Colonic mucosa (tissue), 4 donors: ENCODE data around the gene PPIF. TPM values are rescaled to one million over a fixed set of nuclear protein-coding genes. Genes with fewer than 3 reads are reported as not detected.

ENCODE experiments used
- DNase-seq: peaks from one replicate; pipeline ENCODE4 v3.0.0-alpha.2; 2020
- H3K27ac ChIP-seq: fragments of 200-600 bp; one replicate; pipeline ENCODE4 v1.8.0; 2021
- H3K27me3 ChIP-seq: fragments of 200-600 bp; one replicate; pipeline ENCODE4 v1.8.0; 2021
- H3K36me3 ChIP-seq: fragments of 200-600 bp; one replicate; pipeline ENCODE4 v1.8.0; 2021
- H3K4me1 ChIP-seq: fragments of 200-600 bp; one replicate; pipeline ENCODE4 v1.8.0; 2021; ENCODE audit warnings: mild to moderate bottlenecking
- H3K4me3 ChIP-seq: fragments of 200-600 bp; one replicate; pipeline ENCODE4 v1.8.0; 2021
- H3K9ac ChIP-seq, 2 donors: one replicate each; pipeline ENCODE4 v1.7.0; 2013; ENCODE audit warnings: control low read depth in 2 of 2, low read depth in 2 of 2, low read length in 2 of 2
- H3K9me3 ChIP-seq: fragments of 200-600 bp; one replicate; pipeline ENCODE4 v1.8.0; 2021
- CTCF ChIP-seq: fragments of 200-600 bp; IDR thresholded peaks from one replicate; pipeline ENCODE4 v1.8.0; 2022; ENCODE audit warnings: antibody characterized with exemption, mild to moderate bottlenecking
- intact Hi-C: fragments of 100-400 bp; cut with DNase I; formaldehyde crosslinking; loops from one replicate; pipeline ENCODE4 v1.14.1; 2022
- total RNA-seq, 2 donors: library from RNA; stranded (reverse); fragmentation: NEBNext Ultra II Directional in 1 of 2; extraction: Animal tissue kit (Norgen Biotek cat#: 25700) in 1 of 2; gene quantifications; one replicate each; pipeline ENCODE4 v1.2.1, GENCODE V29; 2021
- donor health status: healthy.
- donor health status: DM: no; HTN: no; CAD: no.
- donor health status: DM: no; HTN: no; CAD: no.

Gene PPIF
- total RNA-seq, 2 donors from 2014 or later, result 99.3 to 154 TPM

GRCh38 chr10:79301754-79302530 lies 45.3 kb upstream of the PPIF start:
- DNase-seq, result no peak

GRCh38 chr10:79303631-79304478 lies 43.4 kb upstream of the PPIF start:
- DNase-seq, result no peak

More at GRCh38 chr10:79301754-79302530, 45.3 kb upstream of the PPIF start:
- Histone ChIP-seq H3K36me3 (peaks cover 25% of the 10 kb centered on the region), H3K27me3 (no peaks in the 10 kb centered on the region), H3K4me1 (no peaks in the 10 kb centered on the region), H3K9me3 (no peaks in the 10 kb centered on the region), H3K4me3 (no peak overlapping the region), H3K27ac (no peak overlapping the region), H3K9ac (no peak overlapping the region)
- no peak for TF ChIP-seq CTCF
- intact Hi-C loops, result no loop called here

GRCh38 chr10:79304479-79305087 lies 42.7 kb upstream of the PPIF start:
- Histone ChIP-seq H3K27me3 (no peaks in the 10 kb centered on the region), H3K4me1 (no peaks in the 10 kb centered on the region), H3K9ac (no peak overlapping the region), H3K9me3 (no peaks in the 10 kb centered on the region), H3K36me3 (peaks cover 25% of the 10 kb centered on the region), H3K27ac (no peak overlapping the region), H3K4me3 (no peak overlapping the region)
- no peak for TF ChIP-seq CTCF
- no peak for DNase-seq
- intact Hi-C loops, result no loop called here

More at GRCh38 chr10:79303631-79304478, 43.4 kb upstream of the PPIF start:
- Histone ChIP-seq H3K36me3 (peaks cover 25% of the 10 kb centered on the region), H3K4me1 (no peaks in the 10 kb centered on the region), H3K27me3 (no peaks in the 10 kb centered on the region), H3K27ac (no peak overlapping the region), H3K4me3 (no peak overlapping the region), H3K9ac (no peak overlapping the region), H3K9me3 (no peaks in the 10 kb centered on the region)
- no peak for TF ChIP-seq CTCF
- intact Hi-C loops, result no loop called here

- intact Hi-C loops, result no loop called here
- H3K36me3 ChIP-seq, result peaks cover 21% of the 10 kb centered on the region
- no peak overlapping the region for H3K27ac ChIP-seq
- H3K27me3 ChIP-seq, result no peaks in the 10 kb centered on the region
- DNase-seq, result no peak
- no peak for TF ChIP-seq CTCF
- H3K9ac ChIP-seq, result no peak overlapping the region
- H3K4me3 ChIP-seq, result no peak overlapping the region
- H3K9me3 ChIP-seq, result no peaks in the 10 kb centered on the region
- no peaks in the 10 kb centered on the region for H3K4me1 ChIP-seq
Observed at GRCh38 chr10:79305515-79305914, 41.8 kb upstream of the PPIF start.

- H3K4me1 ChIP-seq, result no peaks in the 10 kb centered on the region
- H3K9ac ChIP-seq, result no peak overlapping the region
- no peaks in the 10 kb centered on the region for H3K27me3 ChIP-seq
- DNase-seq, result no peak
- no peak for TF ChIP-seq CTCF
- H3K4me3 ChIP-seq, result no peak overlapping the region
- intact Hi-C loops, result no loop called here
- no peak overlapping the region for H3K27ac ChIP-seq
- no peaks in the 10 kb centered on the region for H3K9me3 ChIP-seq
- H3K36me3 ChIP-seq, result peaks cover 21% of the 10 kb centered on the region
Observed at GRCh38 chr10:79305988-79306387, 41.3 kb upstream of the PPIF start.
